ENCODE measurements around the gene CLPTM1L.

DNA sequence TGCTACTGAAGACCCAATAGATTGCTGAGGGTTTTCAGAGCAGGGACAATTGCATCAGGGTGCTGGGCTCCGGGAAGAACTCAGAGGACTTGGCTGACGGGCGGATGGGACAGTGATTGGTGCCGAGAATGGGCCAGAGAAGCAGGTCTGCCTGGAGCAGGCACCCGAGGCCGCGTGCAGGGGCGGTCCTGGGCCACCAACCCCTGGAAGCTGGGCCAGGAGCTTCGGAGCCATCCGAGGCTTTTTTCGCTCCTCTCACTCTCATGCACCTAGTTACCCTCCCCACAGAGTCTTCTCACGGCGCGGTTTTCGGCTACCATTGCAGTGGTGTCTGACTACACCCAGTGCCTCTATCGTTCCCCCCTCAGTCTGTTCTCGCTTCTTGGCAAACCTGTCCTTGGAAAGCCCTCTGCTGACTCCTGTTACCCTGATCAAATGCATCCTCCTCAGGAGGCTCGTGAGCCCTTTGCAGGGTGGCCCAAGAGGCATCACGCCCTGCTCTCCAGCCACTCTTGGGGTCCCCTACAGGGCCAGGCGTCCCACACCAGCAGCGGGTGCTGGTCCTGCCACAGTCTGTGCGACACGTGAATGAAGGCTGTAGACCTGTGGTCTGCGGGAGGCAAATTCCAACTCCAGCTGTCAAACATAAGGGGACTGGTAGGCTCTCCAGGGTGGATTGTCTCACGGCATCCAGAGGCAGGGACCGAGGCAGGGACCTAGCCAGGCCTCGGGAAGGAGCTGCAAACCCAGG lies 1.2 kb upstream of the CLPTM1L start:
- TF ChIP-seq CTCF (conservative IDR thresholded peaks at IDR 0.05; ENCODE audit: low read depth, low read length) (no peak), EZH2 (IDR thresholded peaks at IDR 0.05; ENCODE audit: borderline replicate concordance, low read depth, low read length, poor library complexity, severe bottlenecking) (no peak)

All from A673 (cell line).